H1 (cell line): ENCODE measurements around the gene ARHGAP32. TPM values are rescaled to one million over a fixed set of nuclear protein-coding genes. Genes with fewer than 3 reads are reported as not detected.

Experiments
- CTCF ChIA-PET: fragments of 300-600 bp; sonication (Branson Sonifier 250); formaldehyde crosslinking; loops from one replicate; lab custom pipeline; 2021; ENCODE audit not compliant: partially characterized antibody; lab: Charles Lee
- POLR2A ChIA-PET: fragments of 300-600 bp; sonication (Branson Sonifier 250); formaldehyde crosslinking; loops from one replicate; lab custom pipeline; 2021; ENCODE audit warnings: inconsistent platforms; ENCODE audit not compliant: partially characterized antibody; lab: Charles Lee
- DNase-seq, 2 experiments: peaks; one replicate each; pipeline versions ENCODE4 v3.0.0 to v3.0.0-alpha.2; 2010 to 2022; ENCODE audit warnings: low spot score in 2 of 2, low read depth in 1 of 2, mixed read lengths in 1 of 2
- FAIRE-seq: peaks from 2 replicates; lab custom pipeline; 2011; peaks lifted over from hg19 to GRCh38; lab: Jason Lieb, UNC
- H2AFZ ChIP-seq: 2 replicates; pipeline ENCODE4 v1.8.1; 2012; ENCODE audit warnings: low read length, inconsistent platforms
- H2AK5ac ChIP-seq: 2 replicates; pipeline ENCODE4 v1.6.1; 2013; ENCODE audit warnings: low read depth, low read length
- H2BK120ac ChIP-seq: replicated peaks from 2 replicates; pipeline ENCODE3; 2013; ENCODE audit warnings: low read depth, low read length, inconsistent platforms
- H2BK12ac ChIP-seq: 2 replicates; pipeline ENCODE4 v1.6.1; 2013; ENCODE audit warnings: low read depth, low read length
- H2BK15ac ChIP-seq: 2 replicates; pipeline ENCODE4 v1.6.1; 2013; ENCODE audit warnings: low read length
- H2BK20ac ChIP-seq: 2 replicates; pipeline ENCODE4 v1.6.1; 2013; ENCODE audit warnings: low read length
- H2BK5ac ChIP-seq: 2 replicates; pipeline ENCODE4 v1.6.1; 2013; ENCODE audit warnings: low read depth, low read length
- H3K14ac ChIP-seq: 2 replicates; pipeline ENCODE4 v1.6.1; 2013; ENCODE audit warnings: inconsistent platforms; ENCODE audit not compliant: insufficient read length
- H3K18ac ChIP-seq: 2 replicates; pipeline ENCODE4 v1.6.1; 2013; ENCODE audit warnings: low read length; ENCODE audit errors: extremely low read depth
- H3K23ac ChIP-seq: 2 replicates; pipeline ENCODE4 v1.6.1; 2013; ENCODE audit warnings: inconsistent platforms; ENCODE audit not compliant: insufficient read length
- H3K23me2 ChIP-seq: 2 replicates; pipeline ENCODE4 v1.6.1; 2013; ENCODE audit warnings: low read depth, low read length
- H3K27ac ChIP-seq: 2 replicates; pipeline ENCODE4 v1.6.1; 2011; ENCODE audit warnings: low read depth, low read length, inconsistent platforms
- H3K27me3 ChIP-seq, 4 experiments: replicated peaks in 1 of 4; 1 replicate in 1 of 4; 2 replicates in 3 of 4; pipeline versions ENCODE4 v1.6.1 to v1.8.1; 2011 to 2013; ENCODE audit warnings: low read length in 3 of 4, mild to moderate bottlenecking in 3 of 4, inconsistent platforms in 2 of 4, mixed read lengths in 2 of 4, moderate library complexity in 1 of 4; ENCODE audit not compliant: control insufficient read depth in 3 of 4, insufficient read depth in 3 of 4; ENCODE audit errors: extremely low read depth in 1 of 4
- H3K36me3 ChIP-seq, 4 experiments: 2 replicates each; pipeline versions ENCODE4 v1.6.1 to v1.8.1; 2011 to 2013; ENCODE audit warnings: mild to moderate bottlenecking in 4 of 4, low read length in 3 of 4, moderate library complexity in 2 of 4, control low read depth in 1 of 4, inconsistent platforms in 1 of 4; ENCODE audit not compliant: insufficient read depth in 4 of 4, control insufficient read depth in 2 of 4
- H3K4ac ChIP-seq: replicated peaks from 2 replicates; pipeline ENCODE3; 2013; ENCODE audit warnings: low read length, low read depth, mixed read lengths, inconsistent platforms; ENCODE audit not compliant: insufficient read length
- H3K4me1 ChIP-seq, 4 experiments: replicated peaks in 1 of 4; 1 replicate in 1 of 4; 2 replicates in 3 of 4; pipeline versions ENCODE4 v1.6.1 to v1.8.1; 2011 to 2013; ENCODE audit warnings: low read length in 3 of 4, inconsistent platforms in 2 of 4, mixed read lengths in 1 of 4; ENCODE audit not compliant: insufficient read depth in 4 of 4, control insufficient read depth in 3 of 4
- H3K4me2 ChIP-seq, 2 experiments: 2 replicates each; pipeline versions ENCODE4 v1.6.1 to v1.8.1; 2011 to 2013; ENCODE audit warnings: low read depth in 2 of 2, low read length in 2 of 2, control low read depth in 1 of 2, inconsistent platforms in 1 of 2, mild to moderate bottlenecking in 1 of 2; ENCODE audit not compliant: insufficient read depth in 1 of 2
- H3K4me3 ChIP-seq, 4 experiments: fragments of 200-600, 300-600 bp in 1 of 4; sonication (generic), shearing (Covaris generic), sonication (Bioruptor Twin) in 1 of 4; 2 replicates each; pipeline versions ENCODE4 v1.5.1 to v1.8.1; 2011 to 2016; ENCODE audit warnings: low read length in 4 of 4, low read depth in 3 of 4, control low read depth in 2 of 4, inconsistent platforms in 2 of 4, mild to moderate bottlenecking in 2 of 4, mixed read lengths in 1 of 4, moderate library complexity in 1 of 4; ENCODE audit not compliant: insufficient read depth in 2 of 4; ENCODE audit errors: extremely low read depth in 1 of 4
- H3K56ac ChIP-seq: replicated peaks from 2 replicates; pipeline ENCODE3; 2013; ENCODE audit warnings: low read depth, mild to moderate bottlenecking, mixed read lengths, low read length, inconsistent platforms; ENCODE audit not compliant: insufficient read length
- H3K79me1 ChIP-seq: 2 replicates; pipeline ENCODE4 v1.6.1; 2013; ENCODE audit warnings: low read depth, low read length, control low read depth
- H3K79me2 ChIP-seq, 2 experiments: 2 replicates each; pipeline versions ENCODE4 v1.6.1 to v1.8.1; 2012 to 2013; ENCODE audit warnings: low read length in 2 of 2, mild to moderate bottlenecking in 2 of 2, inconsistent platforms in 1 of 2; ENCODE audit not compliant: insufficient read depth in 2 of 2, control insufficient read depth in 1 of 2
- H3K9ac ChIP-seq, 4 experiments: replicated peaks in 1 of 4; 1 replicate in 1 of 4; 2 replicates in 3 of 4; pipeline versions ENCODE4 v1.6.1 to v1.8.1; 2011 to 2013; ENCODE audit warnings: low read depth in 3 of 4, low read length in 3 of 4, control low read depth in 2 of 4, mild to moderate bottlenecking in 2 of 4, moderate library complexity in 2 of 4, inconsistent platforms in 1 of 4; ENCODE audit errors: extremely low read depth in 1 of 4
- H3K9me3 ChIP-seq, 2 experiments: 2 replicates each; pipeline versions ENCODE4 v1.6.1 to v1.8.1; 2012 to 2013; ENCODE audit warnings: mild to moderate bottlenecking in 2 of 2, moderate library complexity in 2 of 2, control low read depth in 1 of 2, inconsistent platforms in 1 of 2, low read depth in 1 of 2, low read length in 1 of 2, mixed read lengths in 1 of 2; ENCODE audit not compliant: insufficient read depth in 2 of 2
- H4K20me1 ChIP-seq, 2 experiments: replicated peaks in 1 of 2; 2 replicates each; pipeline versions ENCODE3 to v1.8.1; 2011 to 2013; ENCODE audit warnings: inconsistent platforms in 2 of 2, low read length in 2 of 2, mild to moderate bottlenecking in 1 of 2; ENCODE audit not compliant: insufficient read depth in 2 of 2, control insufficient read depth in 1 of 2
- H4K5ac ChIP-seq: 2 replicates; pipeline ENCODE4 v1.6.1; 2013; ENCODE audit warnings: low read length, low read depth, mixed read lengths, inconsistent platforms; ENCODE audit not compliant: insufficient read length
- H4K8ac ChIP-seq: 2 replicates; pipeline ENCODE4 v1.8.0; 2013; ENCODE audit warnings: mild to moderate bottlenecking, moderate library complexity, low read length, inconsistent platforms; ENCODE audit not compliant: insufficient read depth; ENCODE audit errors: extremely low read depth
- H4K91ac ChIP-seq: replicated peaks from 2 replicates; pipeline ENCODE3; 2013; ENCODE audit warnings: low read length, mixed read lengths, inconsistent platforms; ENCODE audit not compliant: insufficient read length
- CBX5 ChIP-seq: fragments of 300-800, 300-1000 bp; sonication (generic); IDR thresholded peaks from 2 replicates; pipeline ENCODE4 v1.7.1; 2016; ENCODE audit warnings: antibody characterized with exemption, low read length, low read depth
- PHF8 ChIP-seq: fragments of 200-600 bp; sonication (generic); conservative IDR thresholded peaks from 2 replicates; pipeline ENCODE4 v1.7.1; 2012; ENCODE audit warnings: low read depth, mild to moderate bottlenecking, inconsistent platforms, low read length, moderate library complexity
- WGBS, 2 experiments: shearing (Covaris generic) in 1 of 2; methylation state at CpG; one replicate each; pipeline versions ENCODE4 v1.1.6 to v1.1.7; 2013 to 2015; ENCODE audit warnings: low lambda C conversion rate in 2 of 2, mixed read lengths in 2 of 2, inconsistent platforms in 1 of 2, low coverage in 1 of 2, missing lambda C conversion rate in 1 of 2; ENCODE audit not compliant: insufficient replicate concordance in 2 of 2, insufficient coverage in 1 of 2, insufficient read length in 1 of 2; ENCODE audit errors: extremely low coverage in 1 of 2, missing lambda C conversion rate in 1 of 2; 5-methylcytosine and 5-hydroxymethylcytosine counted together
- polyA plus RNA-seq, 7 experiments: library from polyadenylated mRNA; depleted of rRNA in 3 of 7; stranded (reverse) in 5 of 7; unstranded in 2 of 7; fragments of >200 nt in 5 of 7; fragments of 200-250 nt in 2 of 7; gene quantifications; 1 replicate in 5 of 7; 2 replicates in 1 of 7; 4 replicates in 1 of 7; pipeline versions ENCODE4 v1.2.1 to v1.2.3, GENCODE V29; 2011 to 2013; ENCODE audit warnings: missing spikeins in 2 of 7, mixed read lengths in 2 of 7
- total RNA-seq: library from RNA; stranded (reverse); fragmentation: NEBNext Ultra II Directional; extraction: Animal tissue kit (Norgen Biotek cat#: 25700); gene quantifications from 2 replicates; pipeline ENCODE4 v1.2.1, GENCODE V29; 2021

Gene ARHGAP32
- total and polyA plus RNA-seq, 2 of the 8 experiments (the other 6 are each of a cell fraction or from before 2014, with no cell fraction given) = 13.7 to 30.0 TPM

DNA sequence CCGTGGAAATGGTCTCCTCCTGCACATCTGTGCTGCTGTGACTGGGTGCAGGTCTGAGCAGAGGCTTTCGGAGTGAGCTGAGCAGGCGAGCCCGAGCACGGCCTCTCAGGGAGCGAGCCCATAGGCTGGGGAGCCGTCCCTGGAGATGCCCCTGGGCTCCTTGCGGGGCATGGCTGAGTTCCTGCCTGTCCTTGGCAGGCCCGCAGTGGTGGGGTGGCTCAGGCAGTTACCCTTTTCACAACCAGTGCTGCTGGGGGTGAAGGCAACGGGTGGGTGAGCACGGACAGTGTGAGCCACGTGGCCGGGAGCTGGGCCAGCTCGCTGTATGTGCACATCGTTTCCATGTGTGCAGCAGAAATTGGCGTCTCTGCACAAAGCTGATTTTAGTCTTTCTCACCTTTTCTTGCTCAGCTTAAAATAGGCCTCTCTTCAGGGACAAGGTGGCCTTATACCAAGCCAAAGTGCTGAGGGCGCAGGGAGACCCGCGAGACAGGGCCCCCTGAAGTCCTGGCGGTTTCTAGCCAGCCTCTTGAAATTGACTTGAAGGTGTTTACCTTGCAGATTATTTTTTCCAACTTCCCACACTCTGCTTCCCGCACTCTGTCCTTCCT is 249.2 kb downstream of the ARHGAP32 start, which contains the start of gene TP53AIP1:
TSS of gene TP53AIP1 (minus strand) at position 55 of the 611 bp plus-strand sequence. CDS start 5,053 bp downstream, outside the sequence.
- Histone ChIP-seq H2BK120ac (no peak within 1 kb of the TSS), H3K9me3 (no peaks in the 10 kb centered on the region), H4K20me1 (no peaks in the 10 kb centered on the region), H3K4me2 (no peak within 1 kb of the TSS), H2AFZ (no peak within 1 kb of the TSS), H2BK12ac (no peak within 1 kb of the TSS), H3K79me1 (no peaks in the 10 kb centered on the region), H3K4me1 (no peaks in the 10 kb centered on the region; a peak in 1 of 7 replicates), H2BK5ac (no peak within 1 kb of the TSS), H4K5ac (no peak within 1 kb of the TSS), H3K4me3 (no peak within 1 kb of the TSS), H2BK20ac (no peak within 1 kb of the TSS), H3K18ac (no peak within 1 kb of the TSS), H3K27ac (no peak within 1 kb of the TSS), H3K4ac (no peak within 1 kb of the TSS), H3K79me2 (no peaks in the 10 kb centered on the region), H4K8ac (0 out of 2 replicates have a peak within 1 kb of the TSS, but pooled peaks have one; percentile 5), H3K36me3 (no peaks in the 10 kb centered on the region), H3K56ac (no peak within 1 kb of the TSS), H3K14ac (no peak within 1 kb of the TSS), H2AK5ac (no peak within 1 kb of the TSS), H3K23ac (no peak within 1 kb of the TSS), H2BK15ac (no peak within 1 kb of the TSS), H4K91ac (no peak within 1 kb of the TSS), H3K9ac (no peak within 1 kb of the TSS), H3K27me3 (peaks cover 0 to 6% (median 0%) of the 10 kb centered on the region in 4 experiments; a peak in 3 of 7 replicates), H3K23me2 (no peaks in the 10 kb centered on the region)
- DNase-seq = no peak
- 88% methylated on average over 21 of the region's 21 CpGs; no CpG with 5 or more reads in 1 of the 2 experiments for WGBS, 2 experiments
- TF ChIP-seq PHF8 (no peak), CBX5 (no peak)
- no peak for FAIRE-seq
- ChIA-PET POLR2A (no interaction called here), CTCF (interaction anchor here (0.8 to 14.7 kb wide), 6 partner anchors 9 to 383 kb away, joined by 3 to 243 read pairs (median 56); partner anchors contain the start of gene KCNJ5)
